ENCODE data around the gene ADAM19. TPM values are rescaled to one million over a fixed set of nuclear protein-coding genes. Genes with fewer than 3 reads are reported as not detected.

The ADAM19 gene
- total RNA-seq, 1 donor from 2014 or later: 88.1 TPM

DNA sequence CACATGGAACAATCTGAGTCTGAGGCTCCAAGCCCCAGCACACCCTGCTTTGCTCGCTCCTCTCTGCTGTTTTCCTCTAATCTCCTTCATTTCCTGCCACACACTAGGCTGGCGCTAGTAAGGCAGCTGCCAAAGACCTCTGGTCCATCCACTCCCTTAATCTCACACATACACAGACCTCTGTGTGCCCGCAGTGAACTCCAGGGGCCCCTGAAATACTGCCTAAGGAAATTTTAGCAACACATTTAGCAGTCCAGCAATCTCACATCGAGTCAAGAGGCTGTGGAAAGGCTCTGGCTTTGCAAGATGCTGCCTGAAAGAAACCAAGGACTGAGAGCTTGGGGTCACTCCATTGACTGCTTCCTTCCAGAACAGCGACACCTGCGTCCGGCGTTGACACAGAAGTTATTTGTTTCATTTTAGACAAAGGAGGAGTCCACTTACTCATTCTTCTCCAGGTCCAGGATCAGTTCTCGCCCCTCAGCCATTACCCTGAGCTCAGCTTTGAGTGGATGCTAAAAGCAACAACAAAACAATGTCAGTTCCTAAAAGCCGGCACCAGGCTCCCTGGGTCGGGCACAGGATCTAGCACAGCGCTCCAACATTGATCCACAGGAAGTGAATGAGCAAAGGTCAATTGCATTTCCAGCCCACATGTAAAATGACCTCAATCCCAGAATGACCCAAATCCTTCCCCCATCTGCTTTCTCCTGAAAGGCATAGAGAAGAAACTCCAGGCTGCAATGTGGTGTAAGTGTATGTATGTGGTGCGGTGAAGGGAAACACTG, 11.5 kb downstream of the ADAM19 start:
- peak; percentile 68 for DNase-seq (ENCODE audit: low spot score)

DNA sequence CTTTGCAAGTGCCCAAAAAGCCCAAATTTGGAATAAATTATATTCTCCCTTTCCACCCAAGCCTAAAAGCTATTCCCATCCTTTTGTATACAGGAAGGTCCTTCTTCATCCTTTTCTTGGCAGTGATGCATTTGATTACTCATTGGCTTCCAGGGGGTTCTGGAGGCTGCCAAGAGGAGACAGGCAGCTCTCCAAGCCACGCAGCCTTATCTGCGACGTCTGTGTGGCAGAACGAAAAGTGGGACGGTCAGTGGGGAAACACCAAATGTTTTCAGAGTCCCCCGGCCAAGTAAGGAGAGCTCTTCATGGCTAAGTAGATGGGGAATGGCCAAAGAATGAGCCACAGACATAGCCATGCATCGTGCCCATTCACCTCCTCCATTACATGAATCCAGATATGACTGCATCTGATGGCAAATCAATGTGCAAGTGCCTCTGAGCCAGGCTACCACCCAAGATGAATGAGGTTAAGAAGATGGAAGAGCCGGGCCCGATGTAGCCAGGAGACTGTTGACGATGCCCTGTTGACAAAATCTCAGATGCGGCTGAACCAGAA, 12.1 kb downstream of the ADAM19 start:
- peak; percentile 86 for DNase-seq (ENCODE audit: low spot score)

DNA sequence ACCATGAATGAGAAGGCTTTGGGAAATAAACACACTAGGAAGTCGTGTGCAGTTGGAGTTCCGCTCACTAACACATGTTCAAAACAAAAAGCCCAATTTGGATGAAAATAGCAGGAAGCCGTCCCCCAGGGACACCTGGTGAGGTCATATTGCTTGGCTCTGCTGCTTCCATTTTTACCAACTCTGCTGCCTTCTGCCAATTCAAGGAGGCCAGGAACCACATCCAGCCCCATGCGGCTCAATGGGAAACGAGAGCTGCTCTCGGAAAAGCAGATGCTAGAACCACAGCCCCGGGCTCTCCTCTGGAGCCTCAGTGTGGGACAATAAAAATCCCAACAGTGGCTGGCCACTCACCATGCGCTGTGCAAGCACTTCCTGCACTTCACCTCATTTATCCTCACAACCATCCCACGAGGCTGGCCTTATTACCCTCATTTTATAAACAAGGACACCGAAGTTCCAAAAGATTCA, 13.4 kb downstream of the ADAM19 start:
- no peak for DNase-seq (ENCODE audit: low spot score)

DNA sequence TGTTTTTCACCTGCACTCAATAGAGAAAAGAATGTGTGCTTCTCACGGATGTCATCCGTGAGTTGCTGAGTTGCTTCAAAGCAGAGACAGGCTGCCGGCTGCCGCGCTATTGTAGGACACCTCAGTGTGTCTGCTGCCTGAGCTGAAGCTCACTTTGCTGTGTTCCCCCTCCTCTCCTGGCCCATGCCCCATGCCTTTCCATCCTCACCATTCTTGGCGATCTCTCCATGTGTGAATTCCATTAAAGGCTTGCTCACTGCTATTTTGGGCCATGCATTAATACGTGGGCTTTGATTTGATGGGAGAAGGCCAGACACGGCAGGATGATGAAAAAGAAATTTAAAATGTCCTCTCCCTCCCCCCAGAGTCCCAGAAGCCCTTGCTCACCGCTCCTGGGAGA, 14.5 kb downstream of the ADAM19 start:
- peak; percentile 52 for DNase-seq (ENCODE audit: low spot score)

DNA sequence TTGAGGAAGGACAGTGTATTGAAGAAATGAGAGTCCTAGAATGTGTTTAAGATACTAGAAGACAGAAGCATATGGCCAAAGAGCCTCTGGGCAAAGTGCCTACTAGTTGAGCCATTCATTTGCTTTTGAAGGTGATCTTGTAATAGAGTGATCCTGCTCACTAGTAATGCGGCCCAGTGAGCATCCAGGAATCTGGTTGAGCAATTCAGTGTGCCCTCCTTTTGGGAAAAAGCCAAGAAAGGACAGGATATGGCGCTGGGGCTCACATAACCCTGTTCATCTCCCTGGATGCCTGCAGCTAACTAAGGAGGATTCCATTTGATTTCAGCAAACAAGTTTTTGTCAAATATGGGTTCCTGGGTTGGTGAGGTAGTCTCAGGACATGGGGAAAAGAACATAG, 16.3 kb downstream of the ADAM19 start:
- DNase-seq (ENCODE audit: low spot score): peak; percentile 72

DNA sequence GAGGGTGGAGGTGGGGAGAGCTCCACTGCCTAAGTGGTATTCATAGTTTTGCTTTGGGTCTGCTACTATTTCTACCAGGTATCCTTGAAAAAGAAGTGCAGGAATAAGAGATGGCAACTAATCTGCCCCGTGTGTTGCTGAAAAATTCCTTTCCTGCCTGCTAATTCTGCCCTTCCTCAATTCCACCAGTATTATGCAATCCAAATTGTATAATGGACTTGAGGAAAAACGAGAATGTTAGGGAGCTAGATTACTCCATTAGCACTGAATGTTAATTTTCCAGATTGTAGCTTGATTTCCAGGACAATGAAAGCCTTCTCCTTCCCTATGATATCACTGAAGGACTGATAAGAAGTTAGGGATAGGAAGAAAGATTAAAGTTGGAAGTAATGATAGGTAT, 16.9 kb downstream of the ADAM19 start:
- no peak for DNase-seq (ENCODE audit: low spot score)

DNA sequence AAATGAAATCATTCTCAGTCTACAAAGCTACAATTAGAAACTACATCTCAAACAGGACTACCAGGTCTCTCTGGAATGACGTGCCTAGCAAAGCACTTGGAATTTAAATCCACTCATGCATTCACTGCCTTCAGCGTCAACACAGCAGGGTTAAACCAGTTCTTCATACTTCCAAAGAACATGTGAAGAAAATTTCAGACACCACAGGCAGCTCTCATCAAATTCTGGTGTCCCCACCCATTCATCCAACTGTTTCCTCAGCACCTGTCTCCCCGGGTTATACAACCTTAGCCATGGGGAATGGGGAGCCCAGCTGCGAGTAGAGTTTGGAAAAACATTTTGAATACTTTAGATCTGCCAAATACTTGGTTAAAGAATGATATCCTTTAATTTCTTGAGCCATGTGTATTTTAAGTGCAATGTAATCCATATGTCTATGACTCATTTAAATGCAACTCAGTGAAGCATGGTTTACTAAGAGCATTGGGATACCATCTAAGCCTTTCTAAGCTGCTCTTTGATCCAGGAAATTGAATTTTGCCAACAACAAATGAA, 17.5 kb downstream of the ADAM19 start:
- peak; percentile 88 for DNase-seq (ENCODE audit: low spot score)

DNA sequence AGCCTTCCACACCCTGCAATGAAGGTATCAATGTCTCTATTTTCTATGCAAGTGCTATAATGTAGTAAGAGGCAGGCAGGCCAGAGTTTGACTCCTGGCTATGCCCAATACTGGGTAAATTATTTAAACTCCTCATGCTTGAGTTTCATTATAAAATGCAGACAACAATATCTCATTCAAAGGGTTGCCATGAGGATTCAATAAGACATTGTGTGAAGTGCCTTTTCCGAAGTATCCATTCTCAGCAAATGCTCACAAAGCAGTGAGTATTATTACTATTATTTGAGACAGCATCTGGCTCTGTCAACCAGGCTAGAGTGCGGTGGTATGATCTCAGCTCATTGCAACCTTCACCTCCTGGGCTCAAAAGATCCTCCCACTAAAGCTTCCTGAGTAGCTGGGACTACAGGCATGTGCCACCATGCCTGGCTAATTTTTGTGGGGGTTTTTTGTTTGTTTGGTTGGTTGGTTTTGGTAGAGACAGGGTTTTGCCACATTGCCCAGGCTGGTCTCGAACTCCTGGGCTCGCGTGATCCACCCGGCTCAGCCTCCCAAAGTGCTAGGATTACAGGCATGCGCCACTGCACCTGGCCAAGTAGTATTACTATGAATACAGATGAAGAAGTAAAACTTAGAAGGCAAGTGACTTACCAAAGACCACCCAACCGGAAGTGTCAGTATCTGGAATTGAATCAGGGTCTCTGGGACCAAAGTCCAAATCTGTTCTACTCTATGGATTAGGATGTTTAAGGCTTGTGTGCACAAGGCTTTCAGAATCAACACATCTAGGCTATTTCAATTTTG, 18.8 kb downstream of the ADAM19 start:
- DNase-seq (ENCODE audit: low spot score): no peak

DNA sequence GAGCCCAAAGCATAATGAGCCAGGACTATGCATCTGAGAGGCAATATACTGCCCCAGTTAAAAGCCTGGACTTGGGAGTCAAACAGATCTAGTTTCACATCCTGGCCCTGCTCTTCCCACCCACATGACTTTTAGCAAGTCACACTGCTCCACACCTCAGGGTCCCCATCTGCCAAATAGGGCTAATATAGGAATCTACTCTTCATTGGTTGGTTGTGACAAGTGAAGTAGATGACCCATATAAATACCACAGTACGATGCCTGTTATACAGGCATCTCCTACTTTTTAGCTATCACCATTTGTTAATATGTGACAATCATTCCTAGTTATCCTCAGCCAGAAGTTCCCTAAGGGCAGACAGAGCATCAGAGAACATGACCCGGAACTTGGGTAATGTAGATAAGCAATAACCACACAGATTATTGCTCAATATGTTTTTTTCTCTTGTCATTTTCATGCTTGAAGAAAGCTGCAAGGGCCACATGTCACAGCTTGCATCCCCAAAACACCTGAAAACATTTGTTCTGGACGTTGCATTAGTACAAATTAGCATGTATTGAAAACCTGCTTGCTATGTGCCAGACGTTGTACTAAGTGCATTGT, 20.4 kb downstream of the ADAM19 start:
- no peak for DNase-seq (ENCODE audit: low spot score)

DNA sequence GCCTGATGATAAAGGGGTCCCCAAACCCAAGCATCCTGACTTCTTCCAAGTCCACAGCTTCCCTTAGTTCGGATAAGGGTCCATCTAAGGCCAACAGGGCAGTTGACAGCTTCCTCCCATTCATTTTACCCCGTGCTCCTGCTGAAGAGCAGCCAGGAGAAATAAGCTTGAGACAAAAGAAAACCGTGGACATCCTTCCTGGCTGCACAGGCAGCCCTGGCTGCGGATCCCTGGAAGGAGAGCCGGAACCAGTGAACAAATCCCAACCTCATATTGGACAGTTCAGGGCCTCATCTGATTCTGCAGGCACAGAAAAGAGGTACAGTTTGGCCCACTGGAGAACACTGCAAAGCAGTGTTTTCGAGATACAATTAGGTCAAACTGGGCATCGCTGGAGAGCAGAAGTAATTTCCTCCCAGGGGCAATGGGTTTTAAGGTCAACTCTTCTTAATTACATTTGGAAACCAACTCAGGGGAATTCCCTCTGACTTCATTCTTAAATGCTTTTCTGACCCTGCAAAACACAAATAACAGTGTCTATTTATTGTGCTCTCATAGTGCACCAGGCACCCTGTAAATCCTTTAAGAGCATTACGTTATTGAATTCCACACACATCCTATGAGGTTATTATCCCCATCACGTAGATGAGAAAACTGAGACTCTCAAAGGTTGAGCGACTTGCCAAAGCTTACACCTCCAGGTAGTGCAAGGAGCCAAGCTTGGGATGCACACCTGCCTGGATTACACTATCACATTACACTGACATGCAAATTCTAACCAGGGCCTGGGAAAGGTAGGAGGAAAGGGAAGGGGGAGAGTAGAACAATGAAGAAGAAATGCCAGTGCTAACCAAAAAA, 21.2 kb downstream of the ADAM19 start:
- DNase-seq (ENCODE audit: low spot score): no peak

DNA sequence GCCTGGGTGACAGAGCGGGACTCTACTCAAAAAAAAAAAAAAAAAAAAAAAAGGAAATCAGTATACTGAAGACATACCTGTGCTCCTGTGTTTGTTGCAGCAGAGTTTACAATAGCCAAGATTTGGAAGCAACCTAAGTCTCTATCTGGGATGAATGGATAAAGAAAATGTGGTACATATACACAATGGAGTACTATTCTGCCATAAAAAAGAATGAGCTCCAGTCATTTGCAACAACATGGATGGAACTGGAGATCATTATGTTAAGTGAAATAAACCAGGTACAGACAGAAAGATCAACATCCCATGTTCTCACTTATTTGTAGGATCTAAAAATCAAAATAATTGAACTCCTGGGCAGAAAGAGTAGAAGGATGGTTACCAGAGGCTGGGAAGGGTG, 22.9 kb downstream of the ADAM19 start:
- DNase-seq (ENCODE audit: low spot score): no peak

DNA sequence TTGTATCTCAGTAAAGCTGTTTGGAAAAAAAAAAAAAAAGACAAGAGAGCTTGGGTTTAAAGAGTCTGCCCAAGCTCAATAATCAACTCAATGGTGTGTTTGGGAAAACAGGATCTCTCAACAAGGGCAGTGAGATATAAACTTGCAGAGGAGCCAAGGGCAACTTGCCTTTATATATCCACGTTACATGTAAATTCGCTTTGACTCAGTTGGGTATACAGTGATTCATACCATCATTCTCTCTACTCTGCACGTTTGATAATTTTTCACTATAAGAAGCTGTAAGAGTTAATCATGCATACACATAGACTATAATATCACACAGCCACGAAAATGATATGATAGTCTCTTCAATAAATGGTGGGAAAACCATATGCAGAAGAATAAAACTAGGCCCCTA, 24.9 kb downstream of the ADAM19 start:
- DNase-seq (ENCODE audit: low spot score): no peak

DNA sequence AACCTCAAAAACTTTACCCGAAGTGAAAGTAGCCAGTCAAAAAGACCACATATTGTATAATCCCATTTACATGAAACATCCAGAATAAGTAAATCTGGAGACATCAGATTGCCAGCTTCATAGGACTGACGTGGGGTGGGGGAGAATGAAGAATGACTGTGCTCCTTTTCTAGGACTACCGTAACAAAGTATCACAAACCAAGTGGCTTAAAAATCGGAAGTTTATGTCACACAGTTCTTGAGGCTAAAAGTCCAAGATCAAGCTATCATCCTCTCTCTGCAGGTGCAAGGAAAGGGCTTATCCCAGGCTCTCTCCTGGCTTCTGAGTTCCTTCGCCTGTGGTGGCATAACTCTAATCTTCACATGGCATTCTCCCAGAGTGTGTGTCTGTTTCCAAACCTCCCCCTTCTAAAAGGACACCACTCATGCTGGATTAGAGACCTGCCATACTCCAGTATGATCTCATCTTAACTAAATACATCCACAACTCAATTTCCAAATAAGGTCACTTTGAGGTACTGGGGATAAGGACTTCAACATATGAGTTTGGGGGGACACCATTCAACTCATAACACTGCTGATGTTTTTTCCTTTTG, 25.5 kb downstream of the ADAM19 start:
- no peak for DNase-seq (ENCODE audit: low spot score)

DNA sequence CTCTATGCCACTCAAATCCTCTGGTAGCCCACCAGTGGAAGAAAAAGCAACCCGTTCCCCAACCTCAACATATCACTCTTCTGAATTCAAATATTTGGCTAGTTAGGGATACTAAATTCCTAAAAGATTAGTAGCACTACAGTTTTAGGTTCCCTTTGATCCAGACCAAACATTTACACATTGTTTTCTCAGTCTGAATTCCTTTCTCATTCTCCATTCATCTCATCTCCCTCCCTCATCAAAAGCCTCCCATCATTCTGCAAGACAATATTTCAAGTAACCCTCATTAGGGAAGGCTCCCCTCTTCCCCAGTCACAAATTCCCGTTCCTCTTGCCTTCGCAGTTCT, 26.3 kb downstream of the ADAM19 start:
- no peak for DNase-seq (ENCODE audit: low spot score)

DNA sequence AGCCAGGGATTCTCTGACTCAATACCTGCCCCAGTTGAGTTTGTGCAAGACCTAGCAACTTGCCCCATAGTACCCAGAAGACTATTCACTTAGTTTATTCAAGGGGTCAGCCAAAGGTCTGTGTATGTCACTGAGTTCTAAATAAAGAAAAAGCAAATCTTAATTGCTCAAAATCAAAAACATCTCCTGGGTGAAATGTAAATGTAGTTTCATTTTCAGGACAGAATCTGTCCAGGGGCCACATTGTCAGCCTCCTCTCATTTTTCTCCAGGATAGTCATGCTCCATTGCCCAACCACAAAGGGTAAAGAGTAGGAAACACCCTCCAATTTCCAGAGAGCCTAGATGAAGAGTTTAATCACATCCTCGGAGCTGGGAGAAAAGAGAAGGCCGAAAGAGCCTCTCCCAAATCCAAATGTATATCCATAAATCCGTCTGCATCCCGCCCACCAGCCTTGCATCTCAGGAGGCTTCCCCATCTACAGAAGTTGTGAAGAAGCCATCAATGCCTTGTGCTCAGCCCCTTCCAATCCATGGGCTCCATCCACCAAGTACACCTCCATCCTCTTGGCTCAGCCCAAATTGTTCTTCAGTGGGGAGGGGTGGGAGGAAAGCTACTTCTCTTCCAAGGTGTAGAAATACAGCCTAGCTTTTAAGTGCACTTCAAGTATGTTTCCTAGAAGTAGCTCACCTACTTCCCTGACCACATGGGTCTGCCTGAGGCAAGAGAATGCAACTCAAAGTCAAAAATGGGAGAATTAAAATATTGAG, 26.9 kb downstream of the ADAM19 start:
- no peak for DNase-seq (ENCODE audit: low spot score)

DNA sequence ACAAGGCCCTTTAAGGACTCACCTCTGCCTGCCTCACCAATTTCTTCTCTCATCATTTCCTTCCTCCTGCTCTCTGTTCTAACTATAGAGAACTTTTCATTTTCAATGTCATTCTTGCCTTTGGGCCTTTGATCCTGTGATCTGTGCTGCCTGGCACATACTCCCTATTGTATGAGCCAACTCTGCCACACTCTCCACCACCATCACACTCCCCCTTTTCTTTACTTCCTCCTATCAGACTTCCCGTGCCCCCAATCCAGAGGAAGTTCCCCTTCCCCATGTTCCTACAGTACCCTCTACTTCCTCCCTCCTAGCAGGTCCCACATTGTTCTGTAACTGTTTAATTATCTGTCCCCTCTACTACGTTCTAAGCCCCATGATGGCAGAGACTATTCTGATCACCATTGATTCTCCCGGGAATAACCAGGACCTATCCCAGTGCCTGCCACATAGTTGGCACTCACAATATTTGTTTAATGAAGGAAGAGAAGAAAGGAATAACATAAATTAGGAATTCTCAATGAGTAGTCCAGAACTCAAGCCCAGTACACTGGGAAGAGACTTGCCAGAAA, 27.5 kb downstream of the ADAM19 start:
- no peak for DNase-seq (ENCODE audit: low spot score)

DNA sequence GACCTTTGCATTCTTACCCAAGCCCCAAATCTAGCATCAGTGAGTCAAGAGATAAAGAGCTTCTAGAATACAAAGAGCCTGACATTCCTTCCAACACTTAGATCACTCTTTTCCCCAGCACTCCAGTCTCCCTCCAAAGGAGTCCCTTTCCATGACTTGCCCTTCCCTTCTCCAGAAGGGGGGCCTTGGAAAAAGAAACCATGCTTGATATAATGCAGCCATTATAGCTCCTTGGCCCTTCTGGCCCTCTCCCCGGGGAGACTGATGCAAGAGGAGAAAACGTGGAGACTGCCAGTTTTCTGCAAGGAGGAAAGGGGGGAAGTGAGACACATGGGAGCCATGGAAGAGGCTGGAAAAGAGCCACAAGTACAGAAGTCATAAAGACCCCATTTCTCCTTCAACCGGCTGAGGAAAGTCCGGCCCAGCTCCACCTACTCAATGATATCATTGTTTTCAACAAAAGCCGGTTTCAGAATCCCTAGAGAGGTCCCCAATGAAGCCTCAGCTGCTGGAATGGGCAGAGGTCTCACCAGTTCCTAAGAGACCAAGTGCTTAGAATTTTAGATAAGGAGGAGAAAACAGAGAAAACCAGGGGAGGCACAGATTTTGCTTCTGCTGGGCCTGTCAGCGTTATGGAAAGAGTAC, 29.0 kb downstream of the ADAM19 start:
- peak; percentile 29 for DNase-seq (ENCODE audit: low spot score)

DNA sequence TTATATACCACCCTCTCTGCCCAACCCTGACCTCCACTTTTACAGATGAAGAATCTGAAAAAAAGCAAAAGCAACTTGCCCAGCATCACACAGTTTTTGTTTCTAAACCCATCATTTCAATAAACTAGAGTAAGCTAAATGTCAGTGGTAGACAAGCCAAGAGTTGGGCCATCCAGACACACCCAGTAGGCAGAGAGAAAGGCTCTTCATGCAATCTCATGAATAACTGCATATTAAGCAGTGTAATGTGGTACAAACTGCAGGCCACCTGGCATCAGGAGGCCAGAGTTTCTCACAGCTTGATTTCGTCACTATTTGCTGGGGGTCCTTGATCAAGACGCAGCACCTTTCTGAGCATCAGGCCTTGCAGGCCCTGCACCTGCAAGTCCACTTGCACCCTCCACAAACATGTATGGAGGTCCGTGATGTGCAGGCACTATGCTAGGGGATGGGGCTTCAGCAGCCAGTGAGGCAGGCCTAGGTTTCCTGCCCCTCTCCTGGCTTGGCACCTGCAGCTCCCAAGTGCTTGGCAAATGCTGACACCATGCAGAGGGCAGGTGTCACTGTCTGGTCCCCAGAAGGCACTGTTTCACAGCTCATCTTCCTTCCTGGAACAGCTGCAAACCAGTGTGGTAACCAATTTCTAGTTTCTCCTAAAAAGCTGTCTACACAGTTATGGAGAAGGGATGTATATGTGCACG, 29.8 kb downstream of the ADAM19 start:
- DNase-seq (ENCODE audit: low spot score): no peak
